Adrenal gland (tissue), 12 donors: Measurements from ENCODE around the gene RAP1GAP. TPM values are rescaled to one million over a fixed set of nuclear protein-coding genes. Genes with fewer than 3 reads are reported as not detected.
A peak's percentile ranks its signal among the peaks of the same experiment; 100 is the strongest.

Source experiments
- DNase-seq, 7 donors: peaks; one replicate each; pipeline ENCODE4 v3.0.0-alpha.2; 2019 to 2020
- H3K27ac ChIP-seq, 5 donors: fragments of 200-600 bp; sonication (generic) in 4 of 5; 1 replicate in 3 of 5; 2 replicates in 2 of 5; pipeline versions ENCODE4 v1.5.1 to v1.8.0; 2016 to 2020; ENCODE audit warnings: mild to moderate bottlenecking in 1 of 5
- H3K27me3 ChIP-seq: fragments of 200-600 bp; 2 replicates; pipeline ENCODE4 v1.8.0; 2021
- H3K36me3 ChIP-seq, 2 donors: fragments of 200-600 bp; replicated peaks in 1 of 2; 1 replicate in 1 of 2; 2 replicates in 1 of 2; pipeline versions ENCODE4 v1.5.1 to v1.8.0; 2018 to 2022
- H3K4me1 ChIP-seq, 2 donors: fragments of 200-600 bp; replicated peaks in 1 of 2; 1 replicate in 1 of 2; 2 replicates in 1 of 2; pipeline versions ENCODE4 v1.5.1 to v1.8.0; 2018 to 2021
- H3K4me3 ChIP-seq, 4 donors: fragments of 200-600 bp; sonication (generic) in 3 of 4; one replicate each; pipeline ENCODE4 v1.5.1; 2016 to 2018
- H3K9me3 ChIP-seq, 3 donors: fragments of 200-600 bp; sonication (generic) in 1 of 3; replicated peaks in 1 of 3; 1 replicate in 2 of 3; 2 replicates in 1 of 3; pipeline versions ENCODE4 v1.5.1 to v1.8.0; 2016 to 2021
- CTCF ChIP-seq, 6 experiments: fragments of 450-650 bp in 4 of 6; fragments of 200-600 bp in 2 of 6; sonication (generic) in 1 of 6; IDR thresholded peaks; 1 replicate in 5 of 6; 2 replicates in 1 of 6; pipeline versions ENCODE4 v1.5.1 to v1.8.0; 2016 to 2021; ENCODE audit warnings: antibody characterized with exemption in 6 of 6, mild to moderate bottlenecking in 2 of 6, moderate library complexity in 1 of 6
- POLR2A ChIP-seq, 2 donors: fragments of 450-650 bp; IDR thresholded peaks; one replicate each; pipeline ENCODE4 v1.6.1; 2017; ENCODE audit warnings: antibody characterized with exemption in 2 of 2, mild to moderate bottlenecking in 2 of 2, moderate library complexity in 1 of 2
- WGBS, 4 donors: extraction: QIAGEN DNeasy Blood & Tissue Kit in 2 of 4; methylation state at CpG; one replicate each; pipeline versions ENCODE4 v1.1.5 to v1.1.7; 2013 to 2017; 5-methylcytosine and 5-hydroxymethylcytosine counted together
- intact Hi-C, 2 donors: fragments of 100-400 bp; cut with DNase I; formaldehyde crosslinking; loops; one replicate each; pipeline versions ENCODE4 v1.14.1 to v1.15.0; 2022 to 2023
- polyA plus RNA-seq, 3 donors: library from polyadenylated mRNA; stranded (reverse); fragments of 200-250 nt in 2 of 3; fragments of 350-450 nt in 1 of 3; fragmentation: Illumina TruSeq in 1 of 3; extraction: RNeasy Lipid Tissue Mini Kit (QIAGEN cat#74804) in 1 of 3; gene quantifications; one replicate each; pipeline ENCODE4 v1.2.3, GENCODE V29; 2013 to 2014
- total RNA-seq, 9 donors: library from RNA; depleted of rRNA in 4 of 9; stranded (reverse); fragments of >200 nt in 4 of 9; fragments of 120-200 nt in 1 of 9; fragmentation: NEBNext Ultra II Directional in 1 of 9; extraction: Animal tissue kit (Norgen Biotek cat#: 25700) in 1 of 9; gene quantifications; one replicate each; pipeline versions ENCODE4 v1.1.0 to v1.2.4, GENCODE V29; 2013 to 2023
- donor health status: healthy with polysubstance abuse.
- donor health status: Bipolar disorder and iron deficiency.
- donor health status: DM: yes; HTN: yes; CAD: no.
- donor health status: DM: no; HTN: no; CAD: no.
- donor health status: DM: no; HTN: no; CAD: no.
- donor health status: DM: yes; HTN: yes; CAD: no.

The RAP1GAP gene
- total and polyA plus RNA-seq, 12 donors = 52.4 to 409 (median 90.0) TPM

DNA sequence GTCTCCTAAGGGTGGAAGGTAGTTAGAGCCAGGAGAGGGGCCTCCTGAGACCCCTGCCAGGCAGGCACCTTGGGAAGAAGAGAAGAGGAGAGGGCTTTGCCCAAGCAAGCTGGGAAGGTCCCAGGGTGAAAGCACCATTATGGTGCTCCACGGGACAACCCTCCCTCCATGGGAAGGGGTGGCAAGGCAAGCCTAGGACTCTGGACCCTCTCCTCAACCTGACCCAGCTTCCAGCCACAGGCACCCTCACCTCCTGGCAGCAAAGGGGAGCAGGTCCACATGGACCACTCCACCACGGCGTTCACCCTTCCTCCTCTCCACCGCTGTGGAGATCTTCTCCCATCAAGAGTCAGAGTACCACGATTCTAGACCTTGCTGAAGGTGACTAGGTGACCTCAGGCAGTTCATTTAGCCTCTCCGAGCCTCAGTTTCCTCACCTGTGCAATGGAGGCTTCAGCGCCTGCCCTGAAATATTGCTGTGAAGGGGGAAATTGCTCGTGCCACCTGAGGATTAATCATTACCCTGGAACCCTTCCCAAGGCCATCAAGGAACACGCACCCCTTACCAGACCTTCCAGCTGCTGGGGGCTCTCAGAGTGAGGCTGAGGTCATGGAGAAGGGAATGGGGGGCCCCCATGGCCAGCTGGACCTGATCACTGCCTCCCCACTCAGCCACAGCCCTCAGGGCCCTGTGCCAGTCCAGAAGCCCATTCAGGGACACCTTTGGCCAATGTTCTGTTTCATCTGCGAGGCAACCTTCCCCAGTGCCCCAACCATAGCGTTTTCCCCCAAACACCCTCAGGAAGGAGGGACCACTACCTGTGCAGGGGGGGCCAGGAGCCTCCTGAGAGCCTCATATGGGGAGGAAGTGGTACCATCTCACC is 1.6 kb downstream of the RAP1GAP start:
- TF ChIP-seq CTCF (IDR thresholded peaks at IDR 0.05) (no peak), POLR2A (IDR thresholded peaks at IDR 0.05) (no peak)

GRCh38 chr1:21666576-21667320 is 2.4 kb downstream of the RAP1GAP start:
- H3K4me1 ChIP-seq = peaks cover 33 to 66% of the 10 kb centered on the region in 2 donors
- intact Hi-C loops = no loop called here
- TF ChIP-seq POLR2A (IDR thresholded peaks at IDR 0.05) = no peak
- no peak for TF ChIP-seq CTCF (IDR thresholded peaks at IDR 0.05)
- no peaks in the 10 kb centered on the region for H3K27me3 ChIP-seq
- H3K9me3 ChIP-seq = no peaks in the 10 kb centered on the region
- WGBS, 4 donors = 52 to 58% (median 54%) methylated on average over 13 to 22 of the region's 22 CpGs
- peak in 3 of 7 donors; percentile 31 to 61 (median 44) for DNase-seq
- no peaks in the 10 kb centered on the region for H3K36me3 ChIP-seq
- H3K4me3 ChIP-seq = no peak overlapping the region
- peak overlapping the region in 3 of 5 donors; percentile 73 to 90 (median 87) for H3K27ac ChIP-seq

More for the DNA sequence above, 1.6 kb downstream of the RAP1GAP start:
- Histone ChIP-seq H3K4me3 (peak overlapping the region in 1 of 4 donors; percentile 82), H3K4me1 (peaks cover 41 to 72% of the 10 kb centered on the region in 2 donors), H3K27me3 (no peaks in the 10 kb centered on the region), H3K36me3 (no peaks in the 10 kb centered on the region), H3K9me3 (no peaks in the 10 kb centered on the region), H3K27ac (peak overlapping the region; percentile 58 to 90 (median 73))
- intact Hi-C loops = no loop called here
- WGBS, 4 donors = 59 to 82% (median 70%) methylated on average over 10 to 11 of the region's 11 CpGs
- peak in 3 of 7 donors; percentile 28 to 55 (median 50) for DNase-seq

DNA sequence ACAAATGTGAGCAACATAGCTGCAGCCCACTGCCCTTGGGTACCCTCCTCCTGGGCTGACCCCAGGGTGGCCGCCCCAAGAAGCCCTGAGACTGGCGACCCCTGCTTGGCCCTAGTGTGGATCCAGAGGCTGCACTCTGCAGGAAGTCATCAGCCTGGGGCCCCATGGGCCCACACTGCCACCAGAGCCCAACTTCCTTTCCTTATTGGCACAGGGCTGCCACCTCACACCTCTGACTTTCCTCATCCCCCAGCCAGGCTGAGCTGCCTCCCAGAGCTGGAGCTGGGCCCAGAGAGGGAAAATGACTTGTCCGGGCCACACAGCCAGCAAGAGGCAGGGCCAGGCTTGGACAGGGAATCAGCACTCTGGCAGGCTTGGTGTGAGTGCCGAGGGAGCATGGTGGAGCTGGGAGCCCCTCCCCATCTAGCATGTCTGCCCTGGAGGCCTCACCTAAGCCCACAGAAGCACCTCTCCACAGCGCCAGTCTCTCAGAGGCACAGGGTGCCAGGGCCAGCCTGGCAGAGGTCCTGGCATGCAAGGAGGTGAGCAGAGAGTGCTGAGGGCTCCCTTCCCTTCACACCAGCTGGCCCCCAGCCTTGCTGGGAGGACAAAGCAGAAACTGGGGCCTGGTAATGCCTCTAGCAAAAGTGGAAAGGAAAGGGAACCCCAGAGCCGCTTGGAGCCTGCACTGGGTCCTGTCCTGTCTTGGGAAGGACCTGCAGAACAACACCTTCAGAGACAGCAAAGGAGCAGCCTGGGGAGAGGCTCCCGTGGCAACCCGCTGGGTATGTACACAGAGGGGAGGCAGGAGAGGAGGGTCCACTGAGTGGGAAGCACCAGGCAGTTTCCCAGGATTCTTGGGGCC is 3.2 kb downstream of the RAP1GAP start:
- no peak overlapping the region for H3K4me3 ChIP-seq
- DNase-seq = peak in 6 of 7 donors; percentile 80 to 84 (median 82)
- TF ChIP-seq POLR2A (IDR thresholded peaks at IDR 0.05) (no peak), CTCF (IDR thresholded peaks at IDR 0.05) (no peak)
- intact Hi-C loops = no loop called here
- 33 to 55% (median 40%) methylated on average over 1 to 8 of the region's 8 CpGs for WGBS, 4 donors
- peak overlapping the region in 4 of 5 donors; percentile 22 to 90 (median 62) for H3K27ac ChIP-seq
- peaks cover 33 to 63% of the 10 kb centered on the region in 2 donors for H3K4me1 ChIP-seq
- H3K9me3 ChIP-seq = no peaks in the 10 kb centered on the region
- no peaks in the 10 kb centered on the region for H3K36me3 ChIP-seq
- no peaks in the 10 kb centered on the region for H3K27me3 ChIP-seq
